HEK293T (cell line): Measurements from ENCODE around the gene SLC6A13.

Source experiments
- CTCF ChIA-PET: fragments of 350-600 bp; formaldehyde crosslinking; extraction: SDS; loops from one replicate; lab custom pipeline; 2021; ENCODE audit warnings: antibody characterized with exemption, inconsistent platforms; lab: Yijun Ruan, JAX
- POLR2A ChIA-PET: fragments of 350-600 bp; formaldehyde crosslinking; extraction: SDS; loops from one replicate; lab custom pipeline; 2020; ENCODE audit warnings: antibody characterized with exemption, inconsistent platforms; lab: Yijun Ruan, JAX
- DNase-seq: peaks from one replicate; pipeline ENCODE4 v3.0.0; 2012; ENCODE audit warnings: mixed read lengths; ENCODE audit errors: extremely low spot score
- ARNT ChIP-seq: fragments of 450-650 bp; IDR thresholded peaks from 2 replicates; pipeline ENCODE4 v1.6.1; 2017; ENCODE audit warnings: mild to moderate bottlenecking
- BHLHE40 ChIP-seq: fragments of 450-650 bp; IDR thresholded peaks from 2 replicates; pipeline ENCODE4 v1.6.1; 2016; ENCODE audit warnings: mild to moderate bottlenecking, moderate library complexity, borderline replicate concordance
- CTBP1 ChIP-seq: fragments of 450-650 bp; IDR thresholded peaks from 2 replicates; pipeline ENCODE4 v1.6.1; 2016; ENCODE audit warnings: borderline replicate concordance
- ELF4 ChIP-seq: fragments of 450-650 bp; IDR thresholded peaks from 2 replicates; pipeline ENCODE4 v1.6.1; 2017; ENCODE audit warnings: antibody characterized with exemption
- FOXA1 ChIP-seq: fragments of 450-650 bp; IDR thresholded peaks from 2 replicates; pipeline ENCODE4 v1.6.1; 2016; ENCODE audit warnings: mild to moderate bottlenecking
- FOXK2 ChIP-seq: fragments of 450-650 bp; IDR thresholded peaks from 2 replicates; pipeline ENCODE4 v1.6.1; 2016; ENCODE audit warnings: mild to moderate bottlenecking
- FOXM1 ChIP-seq: fragments of 450-650 bp; IDR thresholded peaks from 2 replicates; pipeline ENCODE4 v1.6.1; 2017; ENCODE audit warnings: mild to moderate bottlenecking, borderline replicate concordance
- HDGF ChIP-seq: fragments of 450-650 bp; IDR thresholded peaks from 2 replicates; pipeline ENCODE4 v1.6.1; 2017; ENCODE audit warnings: antibody characterized with exemption, borderline replicate concordance
- L3MBTL2 ChIP-seq: fragments of 450-650 bp; conservative IDR thresholded peaks from 2 replicates; pipeline ENCODE4 v1.6.1; 2016; ENCODE audit warnings: mild to moderate bottlenecking
- LEF1 ChIP-seq: fragments of 450-650 bp; IDR thresholded peaks from 2 replicates; pipeline ENCODE4 v1.6.1; 2017; ENCODE audit warnings: mild to moderate bottlenecking, borderline replicate concordance
- NFRKB ChIP-seq: fragments of 450-650 bp; IDR thresholded peaks from 2 replicates; pipeline ENCODE4 v1.6.1; 2016; ENCODE audit warnings: mild to moderate bottlenecking, moderate library complexity
- SP1 ChIP-seq: fragments of 450-650 bp; IDR thresholded peaks from 2 replicates; pipeline ENCODE4 v1.6.1; 2017
- SUZ12 ChIP-seq: fragments of 450-650 bp; IDR thresholded peaks from 2 replicates; pipeline ENCODE4 v1.6.1; 2016; ENCODE audit warnings: mild to moderate bottlenecking
- TARDBP ChIP-seq: fragments of 450-650 bp; IDR thresholded peaks from 2 replicates; pipeline ENCODE4 v1.6.1; 2016
- ZNF384 ChIP-seq: fragments of 450-650 bp; IDR thresholded peaks from 2 replicates; pipeline ENCODE4 v1.6.1; 2016
- TF ChIP-seq, protein P1 (sequence below): fragments of 450-650 bp; IDR thresholded peaks from 2 replicates; pipeline ENCODE4 v1.6.1; 2016

Gene SLC6A13

DNA sequence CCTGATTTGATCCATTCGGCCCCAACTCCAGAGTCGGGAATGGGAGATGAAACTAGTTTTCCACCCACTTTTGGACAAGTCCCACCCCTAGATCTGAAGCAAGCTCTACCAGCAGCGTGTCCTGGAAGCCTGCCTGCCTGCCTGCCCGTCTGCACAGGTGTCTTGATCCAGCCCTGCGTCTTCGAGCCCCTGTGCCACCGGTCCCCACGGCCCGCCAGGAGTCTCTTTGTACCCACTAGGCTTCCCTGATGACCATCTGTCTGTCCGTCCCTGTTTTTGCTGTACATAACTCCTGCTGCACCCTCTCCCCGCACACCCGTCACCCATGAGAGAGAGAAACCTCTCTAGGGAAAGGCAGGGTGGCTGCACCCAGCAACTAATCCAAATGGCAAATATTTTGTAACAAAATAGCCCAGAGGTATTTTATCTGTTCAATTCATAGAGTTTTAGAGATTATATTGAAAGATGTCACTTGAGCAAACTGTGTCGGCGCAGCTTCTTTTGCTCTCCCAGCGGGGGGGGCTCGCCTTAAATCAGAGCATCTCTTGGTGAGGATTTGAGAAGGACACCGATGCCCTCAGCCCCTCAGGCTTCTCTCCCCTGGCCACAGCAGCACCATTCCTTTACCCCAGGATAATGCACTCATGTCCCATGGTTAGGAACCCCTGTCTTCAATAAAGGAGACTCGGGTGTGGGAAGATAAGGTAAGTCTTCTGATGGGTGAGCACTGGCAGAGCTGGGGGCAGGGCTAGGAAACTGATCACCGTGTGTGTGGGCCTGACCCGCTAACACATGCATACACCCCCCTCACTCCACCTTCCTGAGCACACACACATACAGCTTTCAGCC, 84.4 kb downstream of the SLC6A13 start:
- POLR2A ChIA-PET = no interaction called here
- CTCF ChIA-PET = interaction anchor here (1.6 kb wide), 1 partner anchor 12 kb away, joined by 5 read pairs; no protein-coding TSS in a partner anchor
- TF ChIP-seq FOXK2 (no peak), FOXA1 (no peak), L3MBTL2 (no peak), ELF4 (no peak), FOXM1 (no peak), SP1 (no peak), CTBP1 (no peak), SUZ12 (no peak), HDGF (no peak), LEF1 (no peak)
- no peak for DNase-seq

DNA sequence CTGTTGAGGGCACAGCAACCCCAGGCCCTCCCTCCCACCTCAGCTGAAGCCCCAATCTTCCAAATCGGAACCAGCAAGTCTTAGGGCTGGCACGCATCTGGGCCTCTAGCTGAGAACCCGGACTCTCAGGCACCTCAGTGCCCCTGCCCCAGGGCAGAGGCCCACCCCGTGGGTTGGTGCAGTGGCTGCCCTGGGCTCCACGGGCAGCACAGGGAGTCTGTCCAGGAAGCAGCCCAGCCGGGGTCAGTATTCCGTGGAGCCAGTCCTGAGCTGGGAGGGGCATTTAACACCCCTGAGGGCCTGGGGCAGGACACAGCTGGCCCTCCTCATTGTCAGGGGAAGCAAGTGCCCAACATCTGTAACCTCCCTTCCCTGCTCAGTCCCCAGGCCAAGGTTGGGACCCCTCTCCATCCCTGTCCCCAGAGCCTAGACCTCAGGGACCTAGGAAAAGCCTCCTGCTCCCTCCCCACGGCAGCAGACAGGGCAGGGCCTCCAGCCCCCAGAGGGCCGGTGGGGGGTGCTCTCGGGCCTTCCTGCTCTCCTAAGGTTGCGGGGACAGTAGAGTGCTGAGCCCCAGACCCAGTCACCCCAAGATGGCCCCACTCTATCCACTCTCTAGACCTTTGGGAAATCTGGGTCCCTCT, 85.2 kb downstream of the SLC6A13 start:
- CTCF ChIA-PET = no interaction called here
- DNase-seq = no peak
- TF ChIP-seq ZNF384 = no peak
- TF ChIP-seq FOXA1 = no peak
- POLR2A ChIA-PET = interaction anchor here (0.9 kb wide), 1 partner anchor 13 kb away, joined by 3 read pairs; no protein-coding TSS in a partner anchor

DNA sequence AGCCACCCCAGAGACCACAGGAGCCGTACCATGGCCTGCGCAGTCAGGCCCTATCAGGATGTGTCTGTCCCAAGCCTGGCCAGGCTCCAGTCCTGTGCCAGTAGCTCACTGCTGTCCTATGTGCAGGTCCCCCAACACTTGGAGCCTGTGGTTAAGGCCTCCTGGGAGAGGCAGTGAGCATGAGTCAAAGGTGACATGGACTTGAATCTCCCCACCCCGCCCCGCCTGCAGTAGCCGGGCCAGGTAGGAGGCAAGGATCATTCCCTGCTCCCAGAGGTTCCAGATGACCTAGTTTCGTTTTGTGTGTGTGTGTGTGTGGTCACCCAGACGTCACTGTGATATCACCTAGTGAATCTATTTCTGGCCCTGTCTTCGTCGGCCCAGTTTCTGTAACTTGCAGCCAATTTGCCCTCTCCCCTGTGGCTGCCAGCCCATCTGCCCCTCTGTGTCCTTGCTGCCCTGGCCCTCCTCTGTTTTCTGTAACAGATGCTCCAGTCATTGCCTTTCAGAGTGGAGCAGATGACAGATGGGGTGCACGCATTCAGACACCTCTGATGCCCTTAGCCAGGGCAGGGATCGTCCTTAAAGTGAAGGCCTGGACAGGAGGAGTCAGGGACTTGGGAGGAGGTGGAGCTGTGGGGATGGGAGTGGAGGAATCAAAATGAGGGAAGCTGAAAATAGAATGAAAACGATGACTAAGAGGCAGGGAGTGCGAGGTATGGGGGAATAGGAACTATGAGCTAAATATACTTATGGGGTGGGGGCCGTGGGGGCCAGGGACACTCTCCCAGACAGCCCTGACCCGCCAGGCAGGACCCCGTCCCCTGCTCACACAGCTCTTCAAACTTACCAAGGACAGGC, 86.1 kb downstream of the SLC6A13 start:
- ChIA-PET CTCF (no interaction called here), POLR2A (interaction anchor here (0.9 kb wide), 1 partner anchor 13 kb away, joined by 3 read pairs; no protein-coding TSS in a partner anchor)
- TF ChIP-seq NFRKB (no peak), ARNT (no peak), SP1 (no peak), ELF4 (no peak), L3MBTL2 (no peak), HDGF (no peak), LEF1 (no peak), ZNF384 (no peak), FOXK2 (no peak), TARDBP (no peak), BHLHE40 (no peak), FOXM1 (no peak), SUZ12 (no peak), FOXA1 (no peak), CTBP1 (no peak)
- TF ChIP-seq, protein P1, sequence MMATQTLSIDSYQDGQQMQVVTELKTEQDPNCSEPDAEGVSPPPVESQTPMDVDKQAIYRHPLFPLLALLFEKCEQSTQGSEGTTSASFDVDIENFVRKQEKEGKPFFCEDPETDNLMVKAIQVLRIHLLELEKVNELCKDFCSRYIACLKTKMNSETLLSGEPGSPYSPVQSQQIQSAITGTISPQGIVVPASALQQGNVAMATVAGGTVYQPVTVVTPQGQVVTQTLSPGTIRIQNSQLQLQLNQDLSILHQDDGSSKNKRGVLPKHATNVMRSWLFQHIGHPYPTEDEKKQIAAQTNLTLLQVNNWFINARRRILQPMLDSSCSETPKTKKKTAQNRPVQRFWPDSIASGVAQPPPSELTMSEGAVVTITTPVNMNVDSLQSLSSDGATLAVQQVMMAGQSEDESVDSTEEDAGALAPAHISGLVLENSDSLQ = no peak
- DNase-seq = no peak

DNA sequence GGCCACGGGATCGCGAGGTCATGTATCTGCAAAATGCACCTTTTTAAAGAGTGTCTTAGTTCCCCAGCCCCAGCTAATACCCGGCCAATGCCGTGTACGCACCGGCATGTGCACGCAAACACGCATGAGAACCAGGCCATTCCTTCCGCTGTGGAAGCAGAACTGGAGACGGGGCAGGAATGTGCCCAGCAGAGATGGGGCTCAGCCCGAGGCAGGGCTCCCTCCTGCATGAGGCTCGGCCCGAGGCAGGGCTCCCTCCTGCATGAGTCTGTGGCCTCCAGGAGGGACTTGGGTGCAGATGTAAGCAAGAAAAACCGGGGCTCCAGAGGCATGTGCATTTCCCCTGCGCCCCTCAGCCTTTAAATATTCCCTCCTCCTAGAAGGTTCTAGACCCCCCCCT, 86.9 kb downstream of the SLC6A13 start:
- CTCF ChIA-PET = no interaction called here
- POLR2A ChIA-PET = no interaction called here
- TF ChIP-seq HDGF (no peak), NFRKB (no peak), SUZ12 (no peak), FOXK2 (no peak), FOXM1 (no peak)
- no peak for DNase-seq

DNA sequence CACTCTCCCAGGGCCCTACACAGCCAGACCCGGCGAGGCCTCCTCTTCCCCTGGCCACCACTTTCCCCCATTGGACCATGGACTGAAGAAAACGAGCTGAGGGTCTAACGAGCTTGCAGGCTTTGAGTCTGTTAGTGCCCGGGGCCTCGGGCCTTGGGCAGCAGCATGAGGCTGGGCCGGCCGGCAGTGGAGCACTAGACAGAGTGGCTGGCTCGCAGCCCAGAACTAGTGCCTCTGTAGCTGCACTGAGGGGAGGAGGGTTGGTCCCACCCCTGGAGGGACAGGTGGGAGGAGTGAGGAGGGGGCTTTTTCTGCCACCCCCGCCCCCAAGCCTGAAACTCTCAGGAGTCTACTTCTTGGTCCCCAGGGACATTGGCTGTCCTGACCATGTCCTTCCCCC, 87.4 kb downstream of the SLC6A13 start:
- TF ChIP-seq FOXK2 (no peak), HDGF (no peak), SUZ12 (no peak), FOXM1 (no peak), BHLHE40 (no peak), NFRKB (no peak), L3MBTL2 (no peak), TARDBP (no peak), LEF1 (no peak)
- CTCF ChIA-PET = no interaction called here
- DNase-seq = no peak
- POLR2A ChIA-PET = no interaction called here

DNA sequence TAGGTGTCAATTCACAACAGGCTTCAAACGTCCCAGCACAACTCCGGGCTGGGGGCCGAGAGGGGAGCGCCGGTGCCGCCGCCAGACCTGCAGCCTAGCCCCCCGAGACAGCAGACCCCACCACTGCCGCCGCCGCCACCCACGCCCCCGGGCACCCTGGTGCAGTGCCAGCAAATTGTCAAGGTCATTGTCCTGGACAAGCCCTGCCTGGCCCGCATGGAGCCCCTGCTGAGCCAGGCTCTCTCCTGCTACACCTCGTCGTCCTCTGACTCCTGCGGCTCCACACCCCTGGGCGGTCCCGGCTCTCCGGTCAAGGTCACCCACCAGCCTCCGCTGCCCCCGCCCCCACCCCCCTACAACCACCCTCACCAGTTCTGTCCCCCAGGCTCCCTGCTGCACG, 88.0 kb downstream of the SLC6A13 start:
- ChIA-PET POLR2A (no interaction called here), CTCF (interaction anchor here (1.4 kb wide), 1 partner anchor 21 kb away, joined by 3 read pairs; no protein-coding TSS in a partner anchor)
- TF ChIP-seq LEF1 (no peak), HDGF (no peak), BHLHE40 (no peak), TARDBP (no peak), FOXA1 (no peak), SUZ12 (no peak), FOXK2 (no peak), ELF4 (no peak), NFRKB (no peak)
- DNase-seq = no peak
